Stimulated activated CD8-positive, alpha-beta memory T cell treated with anti-CD3 and anti-CD28 coated beads, Interleukin-7, amount 100 ng/mL, for 48 hours (primary cell): ENCODE measurements around the gene ARHGAP25.

Experiments used
- DNase-seq, 2 donors: peaks; one replicate each; pipeline ENCODE4 v3.0.0-alpha.2; 2020; ENCODE audit warnings: low read depth in 1 of 2; ENCODE audit errors: extremely low read depth in 1 of 2

Gene ARHGAP25, protein sequence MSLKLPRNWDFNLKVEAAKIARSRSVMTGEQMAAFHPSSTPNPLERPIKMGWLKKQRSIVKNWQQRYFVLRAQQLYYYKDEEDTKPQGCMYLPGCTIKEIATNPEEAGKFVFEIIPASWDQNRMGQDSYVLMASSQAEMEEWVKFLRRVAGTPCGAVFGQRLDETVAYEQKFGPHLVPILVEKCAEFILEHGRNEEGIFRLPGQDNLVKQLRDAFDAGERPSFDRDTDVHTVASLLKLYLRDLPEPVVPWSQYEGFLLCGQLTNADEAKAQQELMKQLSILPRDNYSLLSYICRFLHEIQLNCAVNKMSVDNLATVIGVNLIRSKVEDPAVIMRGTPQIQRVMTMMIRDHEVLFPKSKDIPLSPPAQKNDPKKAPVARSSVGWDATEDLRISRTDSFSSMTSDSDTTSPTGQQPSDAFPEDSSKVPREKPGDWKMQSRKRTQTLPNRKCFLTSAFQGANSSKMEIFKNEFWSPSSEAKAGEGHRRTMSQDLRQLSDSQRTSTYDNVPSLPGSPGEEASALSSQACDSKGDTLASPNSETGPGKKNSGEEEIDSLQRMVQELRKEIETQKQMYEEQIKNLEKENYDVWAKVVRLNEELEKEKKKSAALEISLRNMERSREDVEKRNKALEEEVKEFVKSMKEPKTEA

DNA sequence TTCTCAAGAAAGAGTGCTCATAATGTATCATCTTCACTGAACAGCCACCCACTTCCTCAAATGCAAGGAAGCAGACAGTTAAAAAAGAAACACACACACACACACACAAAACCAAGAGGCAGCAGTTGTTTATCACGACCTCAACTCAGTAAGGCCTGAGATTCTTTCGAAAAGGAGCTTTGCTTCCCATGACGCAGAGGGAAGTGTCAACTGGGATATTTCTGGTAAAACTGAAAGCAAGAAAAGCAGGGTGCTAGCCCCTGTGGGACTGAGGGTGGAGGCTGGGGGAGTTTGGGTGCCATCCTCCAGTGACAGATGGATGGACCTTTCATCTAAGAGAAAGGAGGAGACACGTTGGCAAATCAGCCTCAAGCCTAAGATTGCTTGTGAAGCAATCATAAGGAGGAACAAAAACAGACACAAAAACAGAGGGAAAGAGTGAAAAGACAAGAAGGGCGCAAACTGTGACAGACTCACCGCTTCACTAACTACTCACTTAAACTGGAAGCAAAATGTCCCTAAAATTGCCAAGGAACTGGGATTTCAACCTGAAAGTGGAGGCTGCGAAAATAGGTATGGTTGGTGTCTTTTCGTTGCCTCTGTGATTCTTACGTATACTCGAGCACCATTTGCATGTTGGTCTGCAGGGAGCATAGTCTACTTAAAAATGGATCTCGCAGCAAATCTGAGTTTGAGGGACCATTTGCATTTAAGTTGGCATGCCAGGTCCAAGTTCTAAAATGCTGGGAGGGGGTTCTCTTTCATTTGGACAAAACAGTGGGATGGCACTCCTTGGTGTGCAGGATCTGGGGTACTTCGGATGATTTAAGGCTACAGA is at the start of gene ARHGAP25:
Gene ARHGAP25 (plus strand): TSS at position 124 of the 838 bp plus-strand sequence. CDS start 389 bp downstream, at position 513.
- DNase-seq, result peak in 1 of 2 donors; percentile 71

DNA sequence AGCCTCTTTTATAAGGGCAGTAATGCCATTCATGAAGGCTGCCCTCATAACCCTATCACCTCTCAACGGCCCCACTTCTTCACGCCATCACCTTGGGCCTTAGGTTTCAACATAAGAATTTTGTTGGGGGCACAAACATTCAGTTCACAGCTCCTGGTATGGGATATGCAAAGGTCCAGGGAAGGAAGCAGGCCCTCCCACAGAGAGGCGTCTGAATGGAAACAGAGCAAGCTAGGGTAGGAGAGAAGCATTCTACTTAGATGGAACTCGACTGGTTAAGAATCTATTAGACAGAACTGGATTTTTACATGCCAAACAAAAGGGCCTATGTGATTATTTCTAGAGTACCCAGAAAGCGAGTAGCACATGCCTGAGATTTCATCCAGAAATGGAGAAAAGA is 48.4 kb upstream of the ARHGAP25 start:
- DNase-seq, result no peak

DNA sequence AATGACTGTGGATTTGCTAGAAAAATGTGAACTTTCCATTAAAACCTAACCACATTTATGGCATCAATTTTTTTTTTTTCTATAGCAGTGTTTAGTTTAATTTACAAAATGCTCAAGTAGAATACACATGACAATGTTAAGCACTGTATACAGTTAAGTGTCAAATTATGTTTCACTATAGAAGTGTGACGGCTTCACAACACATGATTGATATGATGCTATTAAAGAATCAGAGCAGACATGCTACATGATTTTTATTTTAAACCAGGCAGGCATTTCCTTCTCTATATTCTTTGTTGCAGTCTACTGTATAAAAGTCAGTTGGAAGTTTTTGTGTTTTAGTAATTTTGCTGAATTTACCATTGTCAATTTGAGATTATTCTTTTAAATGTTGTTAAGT is 47.6 kb upstream of the ARHGAP25 start:
- no peak for DNase-seq

DNA sequence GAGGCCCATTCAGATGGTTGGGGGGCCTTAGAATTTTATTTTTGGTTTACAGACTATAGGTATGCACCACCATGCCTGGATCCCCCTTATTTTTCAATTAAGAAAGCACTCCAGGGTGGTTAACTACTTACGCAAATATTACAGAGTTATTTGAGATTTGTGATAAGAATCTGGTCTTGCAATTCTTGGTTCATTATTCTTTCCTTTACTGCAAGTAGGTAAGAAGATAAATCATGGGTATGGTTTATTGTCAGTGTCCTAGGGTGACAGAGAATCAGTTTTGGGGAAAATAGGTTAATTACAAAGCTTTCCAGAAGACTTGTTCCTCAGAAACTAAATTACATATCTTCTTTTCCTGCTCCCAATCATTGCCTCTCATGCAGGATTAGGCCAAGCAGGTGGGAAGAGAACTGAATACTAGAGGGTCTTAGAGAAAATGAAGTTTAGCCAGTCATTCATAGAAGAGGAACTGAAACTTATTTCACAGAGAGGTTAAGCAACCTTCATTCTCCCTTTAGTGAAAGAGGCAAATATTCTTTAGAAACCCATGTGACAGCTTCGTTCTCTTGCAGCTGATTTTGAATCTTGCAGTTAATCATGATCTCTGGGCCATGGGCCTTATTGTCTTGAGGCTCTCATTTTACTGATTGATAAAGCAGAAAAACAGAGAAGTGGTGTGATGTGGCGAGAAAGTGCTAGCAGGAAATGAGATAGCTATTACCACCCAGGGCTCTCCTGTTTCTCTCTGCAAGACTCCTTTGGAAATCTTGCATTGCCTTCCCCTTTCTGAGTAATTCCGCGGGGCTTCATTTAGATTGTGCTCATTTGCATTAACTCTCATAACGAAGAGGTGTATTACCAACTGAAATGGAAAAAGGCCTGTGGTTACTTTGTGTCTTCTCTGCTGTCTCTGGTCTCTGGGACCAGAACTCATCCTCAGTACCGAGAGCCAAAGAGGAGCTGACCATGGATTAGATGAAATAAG is 44.8 kb upstream of the ARHGAP25 start:
- peak in 1 of 2 donors; percentile 8 for DNase-seq

DNA sequence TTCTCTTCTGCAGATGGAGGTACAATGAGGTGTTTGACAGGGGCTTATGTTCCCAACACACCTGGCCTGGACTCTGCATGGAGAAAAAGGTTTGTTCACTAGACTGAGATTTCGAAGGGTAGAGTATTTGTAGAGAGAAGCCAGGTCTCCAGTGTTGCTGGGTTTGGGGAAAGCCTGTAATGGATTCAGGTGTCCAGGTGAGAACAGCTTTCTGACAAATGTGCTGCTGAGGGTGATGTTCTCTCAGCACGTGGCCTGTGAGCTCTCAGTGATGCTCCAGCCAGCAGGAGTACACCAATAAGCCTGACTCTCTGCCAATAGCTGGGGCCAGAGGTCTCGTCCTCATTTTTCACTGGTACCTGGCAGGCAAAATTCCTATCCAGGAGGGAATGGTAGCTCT is 43.8 kb upstream of the ARHGAP25 start:
- no peak for DNase-seq

DNA sequence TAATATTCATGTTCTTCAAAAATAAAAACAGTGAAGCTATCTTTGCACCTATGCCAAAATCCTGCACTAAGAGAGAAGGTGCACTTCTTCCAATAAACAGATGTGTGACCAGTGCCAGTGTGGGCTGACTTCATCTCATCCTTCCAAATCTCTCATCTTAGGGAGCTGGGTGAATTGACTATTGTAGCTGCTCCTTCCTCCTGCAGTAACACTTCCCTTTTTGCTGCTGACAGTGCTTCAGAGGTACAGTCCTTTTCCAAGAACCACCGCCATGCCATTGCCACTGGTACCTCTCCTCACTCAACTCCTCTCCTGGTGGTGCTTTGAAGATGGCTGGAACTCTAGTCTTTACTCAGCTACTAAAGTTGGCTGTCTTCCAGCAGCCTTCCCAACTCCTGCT is 42.1 kb upstream of the ARHGAP25 start:
- no peak for DNase-seq

DNA sequence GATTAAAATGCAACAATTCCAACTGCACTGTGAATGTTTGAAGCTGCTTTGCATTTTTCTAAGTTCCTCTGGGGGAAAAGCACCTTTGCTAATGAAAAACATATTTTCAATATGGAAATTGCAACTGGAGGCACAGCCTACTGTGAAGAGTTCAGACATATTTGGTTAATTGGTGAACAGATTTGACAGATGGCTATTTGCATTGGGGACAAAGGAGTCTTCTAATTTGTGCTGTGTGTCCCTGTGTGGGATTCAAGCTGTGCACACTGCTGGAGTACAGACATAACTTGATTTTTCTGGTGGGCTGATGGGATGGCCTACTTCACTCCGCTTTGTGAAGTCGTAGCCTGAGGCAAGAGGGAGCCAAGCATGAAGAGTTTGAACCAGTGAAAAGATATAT is 40.7 kb upstream of the ARHGAP25 start:
- DNase-seq, result no peak

DNA sequence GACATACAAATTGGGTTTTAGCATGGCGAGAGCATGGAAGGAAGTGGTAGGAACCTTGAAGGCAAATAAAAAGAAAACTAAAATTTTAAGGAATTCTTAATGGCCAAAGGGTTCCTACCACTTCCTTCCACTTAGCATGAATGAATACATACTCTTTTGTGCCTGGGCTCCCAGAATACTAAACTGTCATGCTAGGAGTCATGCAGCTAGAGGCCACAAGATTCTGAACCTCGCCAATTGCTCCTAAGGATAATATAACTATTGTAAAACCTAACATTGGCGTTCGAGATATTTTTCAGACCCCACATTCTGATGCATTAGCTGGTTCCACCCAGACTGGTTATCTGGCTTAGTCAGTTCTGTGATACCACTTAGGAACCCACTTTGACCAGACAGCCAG is 38.6 kb upstream of the ARHGAP25 start:
- DNase-seq, result no peak

DNA sequence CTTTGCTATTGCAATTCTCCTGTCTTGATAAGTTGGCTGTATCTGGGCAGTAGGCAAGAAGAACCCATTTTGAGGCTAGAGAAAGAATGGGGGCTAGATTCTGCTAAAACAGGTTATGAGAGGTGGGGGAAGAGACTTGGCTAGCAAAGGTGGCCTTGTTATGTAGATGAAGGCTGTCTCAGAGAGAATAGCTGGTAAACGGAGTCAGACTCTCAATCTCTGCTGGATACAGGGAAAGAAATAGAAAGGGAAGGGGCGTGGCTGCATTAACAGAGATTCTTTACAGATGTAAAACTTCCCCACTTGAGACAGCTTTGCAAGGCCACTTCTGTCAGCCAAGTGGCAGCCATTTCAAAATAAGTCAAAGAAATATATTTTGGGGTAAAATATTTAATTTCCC is 38.1 kb upstream of the ARHGAP25 start:
- no peak for DNase-seq

DNA sequence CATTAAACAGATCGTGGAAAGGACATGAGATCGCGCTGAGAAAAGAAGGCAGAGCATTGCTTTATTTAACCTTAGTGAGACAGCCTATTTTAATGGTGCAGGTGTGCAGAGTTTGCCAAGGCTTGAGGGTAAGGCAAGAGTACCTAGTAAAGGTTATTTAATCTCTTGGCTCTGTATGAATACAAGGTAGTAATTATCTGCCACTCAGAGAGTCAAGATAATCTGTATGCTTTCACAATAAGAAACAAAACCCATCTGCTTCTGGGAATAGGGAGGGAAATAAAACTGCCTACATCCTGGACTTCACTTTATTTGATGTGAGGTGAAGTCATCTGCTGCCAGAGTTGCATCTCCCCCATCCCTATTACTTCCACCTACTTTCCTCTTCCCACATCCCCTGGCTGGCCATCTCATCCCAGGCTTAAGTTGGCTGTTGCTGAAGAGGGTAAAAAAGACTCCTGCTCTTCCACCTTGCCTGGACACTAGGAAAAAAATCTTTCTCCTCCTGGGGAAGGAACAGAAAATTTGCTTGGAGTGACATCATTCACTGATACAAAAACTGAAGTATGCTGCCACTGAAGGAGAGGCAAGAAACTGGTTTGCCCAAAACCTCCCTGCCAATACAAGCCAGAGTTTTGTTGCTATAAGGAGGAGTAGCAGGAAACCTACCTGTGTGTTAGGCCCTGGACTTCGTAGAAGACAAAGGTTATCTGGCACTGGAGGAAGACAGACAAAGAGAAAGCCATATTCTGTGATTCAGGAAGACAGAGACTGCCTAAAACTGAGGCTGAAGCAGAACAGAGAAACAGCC is 35.8 kb upstream of the ARHGAP25 start:
- no peak for DNase-seq

DNA sequence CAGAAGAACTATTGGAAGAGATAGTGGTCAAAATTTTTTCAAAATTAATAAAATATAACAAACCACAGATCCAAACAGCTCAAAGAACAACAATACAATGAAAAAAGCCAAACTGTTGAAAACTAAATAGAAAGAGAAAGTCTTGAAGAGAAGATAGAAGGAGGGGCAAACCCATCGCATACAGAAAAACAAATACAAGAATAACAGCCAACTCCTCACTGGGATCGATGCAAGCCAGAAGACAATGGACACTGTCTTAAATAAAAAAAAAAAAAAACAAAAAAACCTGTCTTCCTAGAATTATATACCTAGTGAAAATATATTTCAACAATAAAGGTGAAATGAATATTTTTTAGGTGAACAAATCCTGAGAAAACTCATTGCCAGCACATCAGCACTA is 34.1 kb upstream of the ARHGAP25 start:
- no peak for DNase-seq

DNA sequence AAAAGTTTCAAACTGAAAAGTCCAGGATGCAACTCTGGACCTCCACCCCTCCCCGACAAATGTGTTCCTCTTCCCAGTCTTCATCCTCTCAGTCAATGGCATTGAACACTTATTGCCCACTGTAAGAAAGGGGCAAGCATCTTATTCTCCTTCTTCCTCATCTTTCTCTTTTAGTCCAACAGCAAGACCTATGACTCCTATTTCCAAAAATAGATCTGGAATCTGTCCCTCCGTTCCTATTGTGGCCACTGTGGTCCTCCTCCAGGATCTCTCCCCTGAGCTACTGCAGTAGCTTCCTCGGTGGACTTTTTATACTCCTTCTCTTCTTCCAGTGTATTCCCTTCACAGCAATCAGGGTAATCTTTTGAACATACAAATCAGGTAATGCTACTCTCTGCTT is 28.0 kb upstream of the ARHGAP25 start:
- no peak for DNase-seq

DNA sequence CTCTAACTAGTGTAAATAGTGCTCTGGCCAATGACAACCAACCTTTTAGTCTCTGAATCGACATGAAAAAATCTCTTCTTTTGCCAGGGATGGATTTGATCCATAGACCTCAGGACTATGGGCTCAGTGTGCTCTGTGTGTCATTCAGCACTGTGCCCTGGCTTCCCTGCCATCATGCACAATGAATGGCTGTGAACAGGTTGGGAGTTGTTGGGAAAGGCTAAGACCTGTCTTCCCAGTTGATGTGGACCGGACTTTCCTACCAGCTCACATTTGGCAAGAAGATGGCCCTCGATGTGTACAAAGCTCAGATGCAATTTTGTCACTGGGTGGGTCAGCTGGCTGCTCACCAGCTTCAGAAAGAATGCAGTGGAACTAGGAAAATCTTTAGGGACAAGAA is 26.0 kb upstream of the ARHGAP25 start:
- no peak for DNase-seq

DNA sequence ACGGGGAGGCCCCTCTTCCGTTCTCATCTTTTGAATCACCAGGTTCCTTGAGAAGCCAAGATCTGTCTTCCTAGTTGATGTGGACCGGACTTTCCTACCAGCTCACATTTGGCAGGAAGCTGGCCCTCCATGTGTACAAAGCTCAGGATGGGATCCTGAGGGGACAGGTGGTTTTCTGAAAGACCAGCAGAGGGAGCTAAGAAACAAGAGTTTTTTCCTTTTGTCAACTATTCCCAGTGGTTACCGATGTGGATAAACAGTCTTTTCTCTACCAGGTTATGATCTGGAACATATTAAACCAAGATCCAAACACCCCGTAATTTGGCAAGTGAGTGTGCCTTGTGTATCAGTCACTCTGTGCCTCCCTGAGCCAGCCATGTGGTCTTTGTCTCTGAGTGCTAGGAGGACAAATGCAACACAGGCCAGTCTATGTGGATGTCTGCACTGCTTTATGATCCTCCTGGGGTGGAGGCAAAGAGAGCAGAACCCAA is 25.1 kb upstream of the ARHGAP25 start:
- no peak for DNase-seq

DNA sequence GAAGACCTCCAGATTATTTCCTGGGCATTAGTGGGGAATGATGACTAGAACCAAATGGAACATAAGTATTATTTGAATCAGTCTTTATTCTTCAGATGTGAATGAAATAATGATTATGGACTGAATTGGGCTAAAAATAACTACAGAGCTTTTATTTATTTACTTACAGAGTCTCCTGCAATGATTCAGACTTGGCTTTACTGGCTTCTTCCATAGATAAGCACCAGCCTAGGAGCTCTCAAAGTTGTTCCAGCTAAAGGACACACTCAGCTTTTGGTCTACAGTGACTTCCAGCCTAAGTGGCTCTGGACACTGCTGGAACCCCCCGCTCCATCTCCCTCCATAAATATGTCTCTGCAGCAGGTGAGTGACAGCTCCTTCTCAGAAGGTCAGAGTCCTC is 24.3 kb upstream of the ARHGAP25 start:
- DNase-seq, result no peak

DNA sequence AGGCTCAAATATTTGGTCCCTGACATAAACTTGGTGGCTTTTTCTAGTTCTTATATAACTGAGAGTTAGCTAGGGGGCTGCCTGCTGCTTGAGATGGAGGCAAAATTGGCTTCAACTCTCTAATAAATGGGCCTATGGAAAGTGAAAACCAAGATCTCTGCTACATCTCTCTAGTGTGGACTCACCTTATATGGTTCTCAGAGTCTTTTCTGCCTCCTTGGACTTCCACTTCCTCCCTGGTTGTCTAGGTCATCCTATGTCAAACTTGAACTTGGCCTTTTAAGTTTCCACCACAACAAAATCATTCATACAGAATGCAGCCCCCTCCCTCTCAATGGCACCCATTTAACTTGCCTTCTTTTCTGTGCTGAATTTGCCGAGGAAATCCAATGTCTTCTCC is 23.9 kb upstream of the ARHGAP25 start:
- no peak for DNase-seq

DNA sequence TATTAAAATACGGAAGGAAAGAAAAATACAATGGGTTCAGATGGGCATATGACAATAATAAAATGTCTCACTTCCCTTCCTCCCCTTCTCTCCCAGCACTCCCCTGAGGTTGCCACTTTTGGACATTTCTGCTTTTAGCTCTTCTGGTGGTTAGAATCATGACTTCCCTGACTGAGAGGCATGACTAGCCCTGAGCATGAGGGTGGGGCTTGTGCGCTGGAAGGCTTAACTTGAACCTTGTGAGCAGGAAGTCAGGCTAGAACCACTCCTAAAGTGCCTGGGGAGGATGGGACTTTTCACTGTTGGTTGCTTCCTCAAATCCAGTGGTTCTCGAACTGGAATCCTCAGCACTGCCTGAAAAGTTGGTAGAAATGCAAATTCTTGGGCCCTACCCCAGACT is 19.7 kb upstream of the ARHGAP25 start:
- DNase-seq, result peak in 1 of 2 donors; percentile 31

DNA sequence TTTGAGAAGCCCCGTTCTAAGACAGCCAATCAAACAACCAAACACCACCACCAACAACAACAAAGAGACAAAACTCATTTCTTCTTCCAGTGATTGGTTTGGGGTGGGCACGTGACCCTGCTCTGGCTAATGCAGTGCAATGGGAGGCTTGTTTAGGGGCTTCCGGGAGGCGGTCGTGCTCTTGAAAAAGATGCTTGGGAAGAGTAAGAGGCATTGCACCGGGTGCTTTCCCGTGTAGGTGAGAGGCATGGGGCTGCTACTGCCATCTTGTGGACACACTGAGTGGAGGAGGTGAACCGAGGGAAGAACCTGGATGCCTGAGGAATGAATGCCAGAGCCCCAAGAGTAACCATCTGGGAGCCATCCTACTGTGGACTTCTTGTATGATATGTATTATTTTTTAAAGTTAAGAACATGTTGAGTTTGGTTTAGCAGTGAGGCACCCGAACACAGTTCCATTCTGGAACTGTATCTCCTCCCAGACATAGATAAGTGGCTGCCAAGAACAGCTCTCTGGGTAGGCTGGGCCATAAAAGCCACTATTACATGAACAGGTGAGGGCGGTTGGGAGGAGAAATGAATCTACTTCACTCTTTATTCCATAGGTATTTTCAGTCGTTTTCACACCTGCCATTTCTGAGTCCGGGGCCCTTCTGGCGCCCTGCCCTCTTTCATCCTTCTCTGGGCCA is 19.1 kb upstream of the ARHGAP25 start:
- DNase-seq, result peak in 1 of 2 donors; percentile 29
